Activated CD8-positive, alpha-beta memory T cell treated with anti-CD3 and anti-CD28 coated beads for 24 hours (primary cell): Measurements from ENCODE around the gene PRKCE.
"Not testable (repeated sequence)": the region's sequence is repeated elsewhere in the genome, so short reads cannot be mapped to it uniquely, and the experiment has no call there.

Experiments
- DNase-seq: peaks from one replicate; pipeline ENCODE4 v3.0.0-alpha.2; 2020

Gene PRKCE

DNA sequence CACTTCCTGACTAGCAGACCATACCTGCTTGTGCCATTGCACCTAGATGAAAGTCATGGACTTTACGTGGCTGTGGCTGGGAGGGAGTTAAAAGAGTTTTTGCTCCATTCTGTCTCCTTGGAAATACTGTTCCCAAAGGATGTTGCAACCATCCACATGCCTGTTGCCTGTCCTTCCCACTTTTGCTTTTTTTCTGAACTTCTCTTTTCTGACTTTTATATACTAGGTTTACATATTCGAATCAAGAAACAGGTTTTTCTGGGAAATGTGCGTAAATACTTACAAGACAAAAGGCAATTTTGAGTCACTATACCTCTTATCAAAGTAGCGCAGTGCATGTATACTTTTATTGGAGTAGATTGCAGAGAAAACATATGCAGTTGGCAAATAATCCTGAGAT lies 244.8 kb downstream of the PRKCE start:
- DNase-seq: no peak

- DNase-seq: no peak
Observed at GRCh38 chr2:45897842-45898241, 246.4 kb downstream of the PRKCE start.

GRCh38 chr2:45898819-45899218 lies 247.3 kb downstream of the PRKCE start:
- DNase-seq: no peak

DNA sequence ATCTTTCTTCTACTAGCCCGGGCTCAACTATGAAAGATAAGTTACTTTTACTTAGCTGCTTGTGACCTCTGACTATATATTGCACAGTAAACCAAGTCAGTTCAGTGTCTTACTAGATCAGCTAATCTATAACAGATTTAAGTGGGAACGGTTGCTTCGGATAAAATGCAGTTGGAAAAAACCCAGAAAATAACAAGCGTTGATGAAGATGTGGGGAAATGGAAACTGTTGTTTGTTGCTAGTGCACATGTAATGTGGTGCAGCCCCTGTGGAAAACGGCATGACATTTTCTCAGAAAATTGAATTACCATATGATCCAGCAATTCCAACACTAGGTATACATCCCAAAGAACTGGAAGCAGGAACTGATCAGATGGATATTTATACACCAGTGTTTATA lies 248.5 kb downstream of the PRKCE start:
- DNase-seq: no peak

GRCh38 chr2:45901468-45902032 lies 250.1 kb downstream of the PRKCE start:
- DNase-seq: no peak

DNA sequence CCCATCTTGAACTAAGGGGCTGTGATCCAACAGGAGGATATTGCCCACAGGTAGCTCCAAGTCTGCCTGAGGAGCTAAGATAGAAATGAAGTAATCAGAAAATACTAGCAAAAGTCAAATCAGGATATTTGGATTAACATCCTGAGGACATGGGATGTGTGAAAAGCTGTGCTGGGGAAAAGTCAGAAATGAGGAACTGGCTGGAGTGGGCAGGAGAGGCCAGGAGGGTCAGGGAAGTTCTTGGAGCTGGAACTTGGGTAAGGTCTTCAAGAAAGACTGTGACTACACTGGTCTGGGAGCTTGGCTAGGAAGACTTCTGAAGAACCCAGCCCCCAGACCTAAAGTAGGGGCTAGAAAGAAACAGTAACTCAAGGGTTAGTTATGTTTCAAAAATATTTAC lies 250.9 kb downstream of the PRKCE start:
- DNase-seq: no peak

- DNase-seq: no peak
Observed at GRCh38 chr2:45902781-45903375, 251.4 kb downstream of the PRKCE start.

- DNase-seq: no peak
Observed at GRCh38 chr2:45904267-45904945, 252.9 kb downstream of the PRKCE start.

DNA sequence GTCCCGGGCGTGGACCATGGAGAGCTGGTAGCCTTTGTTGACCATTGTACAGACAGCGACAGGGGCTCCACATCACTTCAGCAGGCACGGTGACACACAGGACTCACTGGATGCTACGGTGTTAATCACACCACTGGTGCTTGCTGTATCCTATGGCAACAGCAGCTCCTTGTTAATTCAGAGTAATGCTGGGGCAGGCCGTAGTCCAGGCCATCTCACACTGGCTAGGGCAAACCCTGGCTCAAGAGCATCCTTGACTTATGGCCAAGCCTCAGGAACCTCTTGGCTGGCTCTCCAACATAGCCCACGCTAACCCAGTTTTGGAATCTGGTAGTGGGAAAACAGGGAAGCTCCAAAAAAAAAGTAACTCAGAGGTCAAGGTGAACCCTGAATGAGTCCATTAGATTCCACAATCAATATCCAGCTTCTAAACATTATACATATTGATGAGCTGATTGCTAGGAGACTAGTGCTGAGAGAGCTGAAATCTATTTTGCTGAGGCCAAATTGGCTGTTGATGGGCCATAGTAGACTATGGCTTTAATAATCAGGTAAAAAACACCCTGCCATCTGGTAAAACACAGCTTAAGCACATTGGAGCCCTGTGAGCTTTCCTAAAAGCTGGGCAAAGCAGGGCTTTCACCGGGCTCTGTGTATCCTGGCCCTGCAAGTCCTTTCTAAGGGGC lies 253.6 kb downstream of the PRKCE start:
- no peak for DNase-seq

DNA sequence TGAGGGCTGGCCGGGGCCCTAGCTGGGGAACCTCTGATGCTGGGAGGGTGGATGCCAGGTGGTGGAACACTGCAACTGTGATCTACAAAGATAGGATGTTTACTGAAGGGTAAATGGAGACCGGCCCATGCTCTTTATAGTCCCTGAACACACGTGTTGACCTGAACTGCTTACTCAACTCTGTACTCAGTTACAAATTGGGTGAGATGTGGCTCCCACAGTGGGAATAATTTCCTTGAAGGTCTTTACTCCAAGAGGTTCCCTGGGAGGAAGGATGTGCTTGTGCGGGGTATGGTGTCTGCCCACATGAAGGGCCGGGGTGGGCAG lies 254.1 kb downstream of the PRKCE start:
- DNase-seq: no peak

- DNase-seq: no peak
Observed at GRCh38 chr2:45907592-45907991, 256.1 kb downstream of the PRKCE start.

DNA sequence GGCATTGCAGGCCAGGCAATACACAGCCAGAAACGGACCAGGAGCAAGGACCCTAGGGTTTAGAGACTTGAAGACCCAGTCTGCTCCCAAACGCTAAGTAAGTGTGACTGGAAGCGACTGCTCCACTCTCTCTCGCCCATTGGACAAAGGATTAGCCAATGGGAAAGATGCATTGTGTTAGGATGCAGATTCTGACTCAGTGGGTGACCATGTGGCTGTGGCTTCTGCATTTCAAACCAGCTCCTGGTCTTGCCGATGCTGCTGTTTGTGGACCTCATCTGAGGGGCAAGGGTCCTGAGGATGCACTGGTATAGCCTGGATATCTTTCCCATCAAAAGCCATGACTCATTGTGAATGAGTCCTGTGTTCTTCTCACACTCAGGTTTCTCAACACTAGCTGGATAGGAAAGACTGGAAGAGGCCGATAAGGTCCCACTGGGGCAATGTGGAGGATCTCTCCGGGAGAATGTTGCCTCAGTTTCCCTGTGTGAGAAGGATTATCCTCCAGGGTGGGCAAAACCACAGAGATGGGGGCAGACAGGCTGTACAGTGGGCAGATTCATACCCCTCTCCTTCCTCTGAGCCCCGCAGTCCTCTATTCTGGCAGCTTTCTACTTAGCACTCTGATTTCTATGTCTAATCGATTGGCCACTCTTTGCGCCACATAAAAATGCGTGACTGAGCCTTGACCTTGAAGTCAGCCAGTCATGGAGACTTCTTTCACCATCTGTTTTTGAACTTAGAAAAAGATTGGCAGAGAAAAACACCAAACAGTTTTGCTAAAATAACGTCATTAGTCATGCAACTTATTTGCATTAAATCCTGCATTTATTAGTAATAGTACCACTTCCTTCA lies 257.1 kb downstream of the PRKCE start:
- no peak for DNase-seq

- DNase-seq: no peak
Observed at GRCh38 chr2:45909171-45909565, 257.7 kb downstream of the PRKCE start.

DNA sequence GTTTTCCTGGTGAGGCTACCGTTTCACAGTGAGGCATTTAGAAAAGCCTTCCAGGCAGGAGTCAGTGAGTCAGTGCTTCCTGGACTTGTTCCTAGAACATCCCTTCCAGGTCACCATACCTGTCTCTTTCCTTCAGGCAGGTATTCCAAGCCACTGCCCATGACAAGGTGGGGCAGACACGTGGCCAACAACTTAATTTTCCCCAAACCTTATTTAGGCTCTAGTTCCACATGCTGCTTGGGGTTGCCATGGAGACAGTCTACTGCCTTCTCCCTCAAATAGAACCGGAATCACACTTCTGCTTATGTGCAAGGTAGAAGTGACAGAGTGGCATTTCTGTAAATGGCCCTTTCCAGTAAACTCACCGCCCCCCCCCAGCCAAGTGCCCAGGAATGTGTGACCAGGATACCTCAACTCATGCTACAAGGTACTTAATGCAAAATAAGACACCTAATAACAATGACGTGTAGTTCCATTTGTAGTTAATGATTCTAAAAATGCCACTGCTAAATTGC lies 258.3 kb downstream of the PRKCE start:
- no peak for DNase-seq

- no peak for DNase-seq
Observed at GRCh38 chr2:45910473-45911060, 259.1 kb downstream of the PRKCE start.

DNA sequence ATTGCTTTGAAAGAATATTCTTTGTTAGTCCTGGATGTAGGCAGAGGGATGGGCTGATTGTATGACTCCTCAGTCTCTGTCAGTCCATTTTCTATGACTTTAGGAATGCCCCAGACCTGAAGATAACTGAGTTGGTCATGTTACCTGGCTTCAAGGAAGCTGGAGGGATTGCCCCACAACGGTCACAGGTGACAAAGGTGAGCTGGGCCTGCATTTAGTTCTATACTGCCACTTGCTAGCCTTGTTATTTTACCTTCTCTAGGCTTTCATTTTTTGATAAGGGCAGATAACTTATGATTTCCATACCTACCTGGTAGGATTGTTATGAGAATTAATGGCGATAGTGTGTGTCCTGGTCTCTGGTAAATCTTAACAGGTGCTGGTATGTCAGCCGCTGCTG lies 260.1 kb downstream of the PRKCE start:
- DNase-seq: no peak

GRCh38 chr2:45912109-45912508 lies 260.6 kb downstream of the PRKCE start:
- no peak for DNase-seq

GRCh38 chr2:45913539-45913938 lies 262.1 kb downstream of the PRKCE start:
- DNase-seq: no peak

DNA sequence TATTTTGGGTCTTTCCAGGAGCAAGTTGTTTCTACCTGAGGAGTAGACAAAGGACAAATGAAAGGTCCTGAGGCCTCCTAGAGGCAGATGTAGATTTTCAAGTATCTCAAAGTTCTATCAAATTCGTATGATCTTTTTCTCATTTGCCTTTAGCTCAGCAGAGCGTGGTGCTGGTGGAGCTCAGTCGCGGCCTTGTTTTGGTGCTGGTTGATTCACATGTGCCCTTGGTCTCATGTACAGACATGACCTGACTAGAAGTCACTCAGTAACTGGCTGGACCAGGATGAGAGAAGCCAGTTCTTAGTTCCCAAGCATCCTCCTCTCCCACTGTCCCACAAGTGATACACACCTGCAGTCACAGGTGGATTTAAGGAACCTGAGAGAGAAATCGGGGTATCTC lies 264.0 kb downstream of the PRKCE start:
- no peak for DNase-seq

- DNase-seq: not testable (repeated sequence)
Observed at GRCh38 chr2:45917561-45918176, 266.2 kb downstream of the PRKCE start.

- DNase-seq: no peak
Observed at GRCh38 chr2:45918463-45919159, 267.1 kb downstream of the PRKCE start.
